Activated T-cell treated with anti-CD3 and anti-CD28 coated beads for 48 hours (primary cell): ENCODE data around the gene INTS15.
"Not testable (repeated sequence)": the region's sequence is repeated elsewhere in the genome, so short reads cannot be mapped to it uniquely, and the experiment has no call there.

Source experiments
- DNase-seq: peaks from one replicate; pipeline ENCODE4 v3.0.0-alpha.2; 2020; ENCODE audit warnings: low read depth

The INTS15 gene

GRCh38 chr7:6618621-6619020, 28.8 kb downstream of the INTS15 start:
- no peak for DNase-seq

GRCh38 chr7:6619961-6620360, 30.1 kb downstream of the INTS15 start:
- DNase-seq, result no peak

GRCh38 chr7:6621195-6622133, 31.6 kb downstream of the INTS15 start:
- DNase-seq, result no peak

DNA sequence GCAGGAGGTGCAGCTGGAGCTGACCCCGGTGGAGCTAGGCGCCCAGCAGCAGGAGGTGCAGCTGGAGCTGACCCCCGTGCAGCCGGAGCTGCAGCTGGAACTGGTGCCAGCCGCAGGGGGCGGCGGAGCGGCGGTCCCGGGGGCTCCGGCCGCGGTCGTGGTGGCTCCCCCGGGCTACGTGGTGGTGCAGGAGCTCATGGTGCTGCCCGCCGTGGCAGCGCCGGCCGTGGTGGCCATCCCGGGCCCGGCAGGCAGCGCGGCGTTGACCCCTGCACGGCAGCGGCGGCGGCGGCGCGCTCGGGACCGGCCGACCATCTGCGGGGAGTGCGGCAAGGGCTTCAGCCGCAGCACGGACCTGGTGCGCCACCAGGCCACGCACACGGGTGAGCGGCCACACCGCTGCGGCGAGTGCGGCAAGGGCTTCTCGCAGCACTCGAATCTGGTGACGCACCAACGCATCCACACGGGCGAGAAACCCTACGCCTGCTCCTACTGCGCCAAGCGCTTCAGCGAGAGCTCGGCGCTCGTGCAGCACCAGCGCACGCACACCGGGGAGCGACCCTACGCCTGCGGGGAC, 32.4 kb downstream of the INTS15 start:
- DNase-seq, result no peak

GRCh38 chr7:6623589-6624245, 33.9 kb downstream of the INTS15 start:
- no peak for DNase-seq

DNA sequence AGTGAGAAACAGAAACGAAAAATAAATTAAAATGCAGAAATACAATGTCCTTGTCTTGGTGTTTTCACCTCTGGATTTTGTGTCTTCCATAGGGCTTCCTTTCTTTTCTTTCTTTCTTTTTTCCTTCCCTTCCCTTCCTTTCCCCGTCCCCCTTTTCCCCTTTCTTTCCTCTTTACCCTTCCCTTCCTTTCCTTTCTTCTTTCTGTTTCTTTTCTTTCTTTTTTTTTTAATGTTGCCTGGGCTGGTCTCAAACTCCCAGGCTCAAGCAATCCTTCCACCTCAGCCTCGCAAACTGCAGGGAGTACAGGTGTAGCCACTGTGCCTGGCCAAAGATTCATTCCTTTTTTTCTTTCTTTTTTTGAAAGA, 34.4 kb downstream of the INTS15 start:
- no peak for DNase-seq

DNA sequence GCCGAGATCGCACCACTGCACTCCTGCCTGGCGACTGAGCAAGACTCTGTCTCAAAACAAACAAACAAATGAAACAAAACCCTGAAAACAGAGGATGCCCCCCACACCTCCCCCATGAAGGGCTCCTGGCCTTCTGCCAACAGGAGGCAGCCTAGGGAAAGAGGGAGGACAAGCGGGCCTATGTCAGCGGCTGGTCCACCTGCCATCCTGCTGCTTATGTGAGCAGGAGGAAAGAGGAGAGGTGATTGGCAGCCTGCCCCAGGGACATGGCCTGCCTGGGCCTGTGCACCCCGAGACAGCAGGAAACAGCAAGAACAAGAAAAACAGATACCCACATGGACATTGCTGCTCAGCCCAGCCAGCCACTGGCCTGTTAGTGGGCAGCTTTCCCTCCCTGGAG, 38.2 kb downstream of the INTS15 start:
- DNase-seq, result no peak

DNA sequence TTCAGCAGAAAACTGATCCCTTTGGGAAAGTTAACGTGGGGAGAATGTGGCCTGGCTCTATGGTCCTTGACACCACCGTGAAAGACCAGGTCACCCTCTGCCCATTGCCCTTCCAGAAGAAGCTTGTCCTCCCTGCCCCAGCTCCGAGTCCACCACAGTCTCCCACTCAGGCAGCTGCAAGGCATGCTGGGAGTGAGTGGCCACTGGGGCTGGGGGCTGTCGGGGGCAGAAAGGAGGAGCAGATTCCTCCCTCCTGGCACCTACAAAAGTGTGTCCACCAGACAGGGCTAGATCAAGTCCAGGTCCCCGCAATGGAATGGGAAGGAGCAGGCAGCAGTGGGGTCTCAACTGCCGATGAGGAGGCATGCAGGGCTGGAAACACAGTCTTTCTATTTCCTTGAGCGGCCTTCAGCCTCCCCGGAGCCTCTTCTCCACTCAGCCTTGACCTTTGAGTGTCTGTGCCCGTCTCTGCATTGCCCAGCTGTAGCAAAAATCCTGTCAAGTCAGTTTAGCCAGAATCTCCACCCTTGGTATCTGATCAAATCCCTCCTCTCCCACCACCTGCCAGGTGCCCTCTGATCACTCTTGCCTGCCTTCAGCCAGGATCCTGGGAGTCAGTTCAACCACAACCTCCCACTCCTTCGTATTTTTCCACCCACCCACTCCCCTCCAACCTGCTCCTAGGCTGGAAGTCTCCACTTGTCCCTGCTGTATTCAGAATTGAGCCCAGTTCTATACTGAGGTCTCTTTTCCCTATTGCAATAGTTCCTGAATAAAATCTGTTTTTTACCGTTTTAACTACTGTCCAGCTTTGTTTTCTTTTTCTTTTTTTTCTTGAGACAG, 40.4 kb downstream of the INTS15 start:
- DNase-seq, result no peak

DNA sequence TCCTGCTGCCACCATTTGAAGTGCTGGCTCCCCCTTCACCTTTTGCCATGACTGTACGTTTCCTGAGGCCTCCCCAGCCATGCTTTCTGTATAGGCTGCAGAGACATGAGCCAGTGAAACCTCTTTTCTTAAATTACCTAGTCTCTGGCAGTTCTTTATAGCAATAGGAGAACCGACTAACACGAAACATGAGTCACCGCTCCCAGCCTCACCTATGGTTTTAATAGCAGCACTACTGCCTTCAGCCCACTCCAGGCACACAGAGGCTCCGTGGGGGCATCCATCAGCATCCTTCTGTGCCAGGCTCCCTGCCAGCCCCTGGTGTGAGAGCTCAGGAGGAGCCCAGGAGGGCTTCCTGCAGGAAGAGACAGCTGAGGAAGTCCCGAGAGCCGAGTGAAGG, 41.8 kb downstream of the INTS15 start:
- no peak for DNase-seq

DNA sequence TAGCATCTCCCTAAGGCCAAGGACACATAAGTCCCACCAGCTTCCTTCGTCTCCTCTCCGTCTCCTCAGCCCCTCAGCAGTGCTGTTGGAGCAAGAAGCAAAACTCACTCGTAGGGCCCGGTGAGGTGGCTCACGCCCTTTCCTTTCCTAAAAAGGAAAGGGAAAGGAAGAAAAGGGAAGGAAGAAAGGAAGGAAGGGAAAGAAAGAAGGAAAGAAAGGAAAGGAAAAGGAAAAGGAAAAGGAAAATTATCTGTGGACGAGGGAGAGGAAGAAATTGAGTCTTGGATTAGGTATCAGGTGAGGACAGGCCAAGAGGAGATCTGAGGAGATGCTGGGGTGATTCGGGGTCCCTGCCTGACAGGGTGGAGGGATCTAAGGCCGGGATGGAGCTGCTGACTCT, 44.2 kb downstream of the INTS15 start:
- no peak for DNase-seq

DNA sequence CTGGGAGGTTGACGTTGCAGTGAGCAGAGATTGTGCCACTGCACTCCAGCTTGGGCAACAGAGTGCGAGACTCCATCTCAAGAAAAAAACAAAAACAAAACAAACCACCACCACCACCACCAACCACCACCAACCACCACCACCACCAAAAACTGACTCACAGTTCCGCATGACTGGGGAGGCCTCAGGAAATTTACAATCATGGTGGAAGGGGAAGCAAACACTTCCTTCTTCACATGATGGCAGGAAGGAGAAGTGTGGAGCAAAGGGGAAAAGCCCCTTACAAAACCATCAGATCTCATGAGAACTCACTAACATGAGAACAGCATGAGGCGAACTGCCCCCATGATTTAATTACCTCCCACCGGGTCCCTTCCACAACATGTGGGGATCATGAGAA, 45.1 kb downstream of the INTS15 start:
- not testable (repeated sequence) for DNase-seq

- DNase-seq, result peak; percentile 61
Measured at GRCh38 chr7:6636741-6637543, 47.1 kb downstream of the INTS15 start, which contains the start of gene ZNF316. Gene ZNF316 (plus strand): TSS chr7:6637318. CDS start chr7:6642410, 5,092 bp downstream.

DNA sequence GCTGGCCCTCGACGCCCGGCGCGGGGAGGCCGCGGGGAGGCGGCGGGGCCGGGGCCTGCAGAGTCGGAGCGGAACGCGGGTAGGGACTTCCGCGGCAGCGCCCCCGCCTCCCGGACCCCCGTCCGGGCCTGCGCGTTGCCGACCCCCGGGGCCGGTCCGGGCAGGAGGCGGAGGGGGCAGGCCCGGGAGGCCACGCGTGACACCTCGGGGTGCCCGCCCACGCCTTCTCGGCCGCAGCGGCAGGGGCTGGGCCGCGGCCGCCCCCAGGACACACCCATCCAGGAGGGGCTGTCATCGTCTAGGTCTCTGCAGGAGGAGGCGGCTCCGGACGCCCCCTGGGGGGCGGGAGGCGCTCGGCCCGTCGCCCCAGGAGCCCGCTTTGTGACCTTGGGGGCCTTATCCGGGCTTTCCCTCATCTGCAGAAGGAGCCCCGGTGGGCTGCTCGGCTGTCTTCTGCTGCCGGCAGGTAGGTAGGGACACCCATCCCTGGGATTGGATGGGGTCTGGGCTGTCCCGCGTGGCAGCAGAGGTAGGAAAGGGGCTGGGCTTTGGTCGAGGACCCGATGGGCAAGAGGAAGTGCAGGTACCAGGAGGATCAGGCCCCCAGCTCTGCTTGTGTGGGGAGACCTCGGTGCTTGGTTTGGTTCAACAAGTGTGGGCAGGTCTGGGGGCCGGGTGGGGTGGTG, 47.9 kb downstream of the INTS15 start:
- peak; percentile 60 for DNase-seq

GRCh38 chr7:6639032-6639431, 49.2 kb downstream of the INTS15 start:
- DNase-seq, result no peak

GRCh38 chr7:6639627-6640026, 49.8 kb downstream of the INTS15 start:
- DNase-seq, result no peak

- peak; percentile 43 for DNase-seq
Measured at GRCh38 chr7:6640246-6640721, 50.5 kb downstream of the INTS15 start.

- no peak for DNase-seq
Measured at GRCh38 chr7:6641305-6642035, 51.6 kb downstream of the INTS15 start.

DNA sequence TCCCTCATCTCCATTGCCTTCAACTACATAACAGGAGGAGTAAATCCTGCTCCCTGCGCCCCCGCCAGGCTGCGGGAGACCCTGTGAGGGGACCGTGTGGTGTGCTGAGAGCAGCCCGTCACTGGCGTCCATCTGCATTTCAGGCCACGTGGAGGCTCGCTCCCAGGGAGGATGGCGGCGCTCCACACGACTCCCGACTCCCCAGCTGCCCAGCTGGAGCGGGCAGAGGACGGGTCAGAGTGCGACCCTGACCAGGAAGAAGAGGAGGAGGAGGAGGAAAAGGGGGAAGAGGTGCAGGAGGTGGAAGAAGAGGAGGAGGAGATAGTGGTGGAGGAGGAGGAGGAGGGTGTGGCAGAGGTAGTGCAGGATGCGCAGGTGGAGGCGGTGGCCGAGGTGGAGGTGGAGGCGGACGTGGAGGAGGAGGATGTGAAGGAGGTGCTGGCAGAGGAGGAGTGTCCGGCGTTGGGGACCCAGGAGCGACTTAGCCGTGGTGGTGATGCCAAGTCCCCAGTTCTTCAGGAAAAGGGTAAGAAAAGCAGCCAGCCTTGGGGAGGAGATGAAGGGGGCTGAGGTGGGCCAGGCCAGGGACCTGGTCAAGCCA, 52.5 kb downstream of the INTS15 start:
- DNase-seq, result no peak
